Keratinocyte (primary cell): ENCODE measurements around the gene SCUBE1.

ENCODE experiments used
- EZH2 ChIP-seq: IDR thresholded peaks from one replicate; pipeline ENCODE4 v1.6.1; 2012; ENCODE audit warnings: inconsistent platforms, mild to moderate bottlenecking, low read length, moderate library complexity
- TF ChIP-seq, protein P1 (sequence below), 3 experiments: IDR thresholded peaks in 1 of 3; conservative IDR thresholded peaks in 1 of 3; optimal IDR thresholded peaks in 1 of 3; 2 replicates in 2 of 3; 3 replicates in 1 of 3; pipeline versions ENCODE3 to v1.5.1; 2011; ENCODE audit warnings: low read length in 3 of 3, mild to moderate bottlenecking in 3 of 3, moderate library complexity in 2 of 3, control low read depth in 1 of 3, inconsistent platforms in 1 of 3; ENCODE audit not compliant: insufficient read depth in 2 of 3; ENCODE audit errors: extremely low read depth in 1 of 3

DNA sequence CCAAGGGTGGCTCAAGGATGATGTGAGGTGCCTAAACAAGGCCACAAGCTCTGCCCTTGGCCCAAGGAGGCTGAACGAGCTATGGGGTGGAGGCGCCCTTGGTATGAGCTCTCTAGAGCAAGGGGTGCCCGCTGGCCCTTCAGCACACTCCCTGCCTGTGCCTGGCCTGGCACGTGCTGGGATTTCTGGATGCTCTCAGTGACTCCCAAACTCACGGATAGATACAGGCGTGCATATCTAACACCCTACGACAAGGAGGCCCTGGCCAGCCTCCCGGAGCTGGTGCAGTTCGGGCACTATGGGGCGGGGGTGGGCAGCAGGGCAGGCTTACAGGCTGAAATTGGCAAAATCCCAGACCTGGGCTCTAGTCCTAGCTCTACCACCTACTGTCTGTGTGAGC lies 30.6 kb downstream of the SCUBE1 start:
- no peak for TF ChIP-seq EZH2
- TF ChIP-seq, protein P1, sequence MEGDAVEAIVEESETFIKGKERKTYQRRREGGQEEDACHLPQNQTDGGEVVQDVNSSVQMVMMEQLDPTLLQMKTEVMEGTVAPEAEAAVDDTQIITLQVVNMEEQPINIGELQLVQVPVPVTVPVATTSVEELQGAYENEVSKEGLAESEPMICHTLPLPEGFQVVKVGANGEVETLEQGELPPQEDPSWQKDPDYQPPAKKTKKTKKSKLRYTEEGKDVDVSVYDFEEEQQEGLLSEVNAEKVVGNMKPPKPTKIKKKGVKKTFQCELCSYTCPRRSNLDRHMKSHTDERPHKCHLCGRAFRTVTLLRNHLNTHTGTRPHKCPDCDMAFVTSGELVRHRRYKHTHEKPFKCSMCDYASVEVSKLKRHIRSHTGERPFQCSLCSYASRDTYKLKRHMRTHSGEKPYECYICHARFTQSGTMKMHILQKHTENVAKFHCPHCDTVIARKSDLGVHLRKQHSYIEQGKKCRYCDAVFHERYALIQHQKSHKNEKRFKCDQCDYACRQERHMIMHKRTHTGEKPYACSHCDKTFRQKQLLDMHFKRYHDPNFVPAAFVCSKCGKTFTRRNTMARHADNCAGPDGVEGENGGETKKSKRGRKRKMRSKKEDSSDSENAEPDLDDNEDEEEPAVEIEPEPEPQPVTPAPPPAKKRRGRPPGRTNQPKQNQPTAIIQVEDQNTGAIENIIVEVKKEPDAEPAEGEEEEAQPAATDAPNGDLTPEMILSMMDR (optimal IDR thresholded peaks at IDR 0.05 in 1 of 3, IDR thresholded peaks at IDR 0.05 in 1 of 3, conservative IDR thresholded peaks at IDR 0.05 in 1 of 3; ENCODE audit: extremely low read depth in 1 of 3, insufficient read depth in 2 of 3, low read length in 3 of 3) = no peak
